DOHH2 (cell line): ENCODE measurements around the gene PEX5L.
A peak's percentile ranks its signal among the peaks of the same experiment; 100 is the strongest.

Source experiments
- H3F3A ChIP-seq: fragments of 200-600 bp; sonication (generic), shearing (Covaris generic); 2 replicates; pipeline ENCODE4 v1.6.0; 2016; ENCODE audit warnings: antibody characterized with exemption, mild to moderate bottlenecking; ENCODE audit not compliant: control insufficient read depth, insufficient read depth
- H3K27ac ChIP-seq: fragments of 200-600 bp; sonication (generic); 2 replicates; pipeline ENCODE4 v1.5.1; 2014; ENCODE audit warnings: low read depth, mild to moderate bottlenecking, low read length, moderate library complexity
- H3K27me3 ChIP-seq: fragments of 200-600 bp; sonication (generic); 2 replicates; pipeline ENCODE4 v1.6.1; 2014; ENCODE audit warnings: mild to moderate bottlenecking, low read length, mixed read lengths; ENCODE audit not compliant: control insufficient read depth
- H3K36me3 ChIP-seq: fragments of 200-600 bp; sonication (generic); 2 replicates; pipeline ENCODE4 v1.6.1; 2014; ENCODE audit warnings: mild to moderate bottlenecking, low read length, moderate library complexity, mixed read lengths; ENCODE audit not compliant: control insufficient read depth
- H3K4me1 ChIP-seq: fragments of 200-600 bp; sonication (generic); 2 replicates; pipeline ENCODE4 v1.6.1; 2014; ENCODE audit warnings: mild to moderate bottlenecking, low read length, mixed read lengths; ENCODE audit not compliant: control insufficient read depth
- H3K4me2 ChIP-seq: fragments of 200-600 bp; sonication (generic); 2 replicates; pipeline ENCODE4 v1.6.0; 2014; ENCODE audit warnings: mild to moderate bottlenecking, low read length, moderate library complexity
- H3K4me3 ChIP-seq: fragments of 200-600 bp; sonication (generic); 2 replicates; pipeline ENCODE4 v1.5.1; 2014; ENCODE audit warnings: mild to moderate bottlenecking, low read length, mixed read lengths
- H3K79me2 ChIP-seq: fragments of 200-600 bp; sonication (generic); 2 replicates; pipeline ENCODE4 v1.6.1; 2014; ENCODE audit warnings: mild to moderate bottlenecking, low read length, mixed read lengths; ENCODE audit not compliant: control insufficient read depth
- H3K9me2 ChIP-seq: fragments of 200-600 bp; sonication (generic); replicated peaks from 2 replicates; pipeline ENCODE4 v1.6.1; 2014; ENCODE audit warnings: mild to moderate bottlenecking, low read length, mixed read lengths; ENCODE audit not compliant: control insufficient read depth
- H3K9me3 ChIP-seq: fragments of 200-600 bp; sonication (generic); 2 replicates; pipeline ENCODE4 v1.6.1; 2014; ENCODE audit warnings: antibody characterized with exemption, low read length, mixed read lengths; ENCODE audit not compliant: control insufficient read depth, insufficient read depth
- H4K20me1 ChIP-seq: fragments of 200-600 bp; sonication (generic); 2 replicates; pipeline ENCODE4 v1.6.0; 2014; ENCODE audit warnings: low read depth, mild to moderate bottlenecking, antibody characterized with exemption, low read length, moderate library complexity; ENCODE audit not compliant: control insufficient read depth, insufficient read depth
- EZH2phosphoT487 ChIP-seq: fragments of 200-600 bp; sonication (generic); IDR thresholded peaks from 2 replicates; pipeline ENCODE4 v1.6.1; 2017; ENCODE audit warnings: borderline replicate concordance, mild to moderate bottlenecking, antibody characterized with exemption, low read length, moderate library complexity, mixed read lengths
- TF ChIP-seq, protein P1 (sequence below): fragments of 200-600 bp; sonication (generic); IDR thresholded peaks from one replicate; pipeline ENCODE4 v1.5.1; 2014; ENCODE audit warnings: antibody characterized with exemption, mild to moderate bottlenecking, low read depth, low read length; ENCODE audit not compliant: poor library complexity, severe bottlenecking

PEX5L gene, protein sequence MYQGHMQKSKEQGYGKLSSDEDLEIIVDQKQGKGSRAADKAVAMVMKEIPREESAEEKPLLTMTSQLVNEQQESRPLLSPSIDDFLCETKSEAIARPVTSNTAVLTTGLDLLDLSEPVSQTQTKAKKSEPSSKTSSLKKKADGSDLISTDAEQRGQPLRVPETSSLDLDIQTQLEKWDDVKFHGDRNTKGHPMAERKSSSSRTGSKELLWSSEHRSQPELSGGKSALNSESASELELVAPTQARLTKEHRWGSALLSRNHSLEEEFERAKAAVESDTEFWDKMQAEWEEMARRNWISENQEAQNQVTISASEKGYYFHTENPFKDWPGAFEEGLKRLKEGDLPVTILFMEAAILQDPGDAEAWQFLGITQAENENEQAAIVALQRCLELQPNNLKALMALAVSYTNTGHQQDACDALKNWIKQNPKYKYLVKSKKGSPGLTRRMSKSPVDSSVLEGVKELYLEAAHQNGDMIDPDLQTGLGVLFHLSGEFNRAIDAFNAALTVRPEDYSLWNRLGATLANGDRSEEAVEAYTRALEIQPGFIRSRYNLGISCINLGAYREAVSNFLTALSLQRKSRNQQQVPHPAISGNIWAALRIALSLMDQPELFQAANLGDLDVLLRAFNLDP

DNA sequence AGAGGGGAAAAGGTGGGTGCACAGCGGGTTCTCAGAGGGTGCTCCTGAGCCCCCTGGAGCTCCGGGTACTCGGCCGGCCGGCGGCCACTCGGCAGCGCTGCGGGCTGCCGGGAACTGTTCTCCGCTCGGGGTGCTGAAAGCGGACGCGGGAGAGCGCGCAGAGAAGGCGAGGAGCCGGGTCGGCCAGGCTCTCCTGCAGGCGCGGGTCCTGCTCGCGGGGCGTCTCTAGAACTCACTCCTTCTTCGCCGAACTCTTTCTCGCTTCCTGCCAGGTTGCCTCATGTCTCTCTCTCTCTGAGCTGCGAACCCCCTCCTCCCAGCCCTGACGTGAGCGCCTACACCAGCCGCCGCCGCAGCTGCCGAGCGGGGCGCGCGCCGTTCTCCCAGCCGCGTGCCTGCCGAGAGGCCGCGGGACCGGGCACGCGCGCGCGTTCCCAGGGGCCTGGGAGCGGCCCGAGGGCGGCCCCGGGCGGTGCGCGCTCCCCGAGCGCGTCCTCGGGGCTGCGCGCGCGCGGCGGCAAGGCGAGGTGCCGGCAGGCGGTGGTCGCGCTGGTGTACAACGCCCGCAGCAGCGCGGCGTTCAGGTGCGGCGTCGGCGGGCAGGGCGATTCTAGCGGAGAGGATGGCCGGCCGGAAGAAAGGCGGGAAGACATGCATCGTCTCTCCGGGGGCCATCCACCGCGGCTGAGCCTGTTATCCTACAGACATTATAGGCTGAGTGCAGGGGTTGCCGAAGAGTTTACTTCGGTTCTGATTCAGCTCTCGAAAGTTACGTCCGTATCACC is at the start of gene PEX5L:
Gene PEX5L, minus strand, starts transcription at position 267 of the 785 bp plus-strand sequence. CDS start 338 bp downstream, outside the sequence.
- Histone ChIP-seq H3K36me3 (no peaks in the 10 kb centered on the region), H3K4me1 (no peaks in the 10 kb centered on the region), H3K27ac (no peak within 1 kb of the TSS), H3K4me2 (no peak within 1 kb of the TSS), H3K79me2 (no peaks in the 10 kb centered on the region), H3K4me3 (no peak within 1 kb of the TSS), H4K20me1 (no peaks in the 10 kb centered on the region), H3K27me3 (no peaks in the 10 kb centered on the region; the same call in 1 of the 2 replicates), H3F3A (no peaks in the 10 kb centered on the region), H3K9me2 (no peaks in the 10 kb centered on the region), H3K9me3 (no peaks in the 10 kb centered on the region)
- no peak for TF ChIP-seq EZH2phosphoT487
- TF ChIP-seq, protein P1, sequence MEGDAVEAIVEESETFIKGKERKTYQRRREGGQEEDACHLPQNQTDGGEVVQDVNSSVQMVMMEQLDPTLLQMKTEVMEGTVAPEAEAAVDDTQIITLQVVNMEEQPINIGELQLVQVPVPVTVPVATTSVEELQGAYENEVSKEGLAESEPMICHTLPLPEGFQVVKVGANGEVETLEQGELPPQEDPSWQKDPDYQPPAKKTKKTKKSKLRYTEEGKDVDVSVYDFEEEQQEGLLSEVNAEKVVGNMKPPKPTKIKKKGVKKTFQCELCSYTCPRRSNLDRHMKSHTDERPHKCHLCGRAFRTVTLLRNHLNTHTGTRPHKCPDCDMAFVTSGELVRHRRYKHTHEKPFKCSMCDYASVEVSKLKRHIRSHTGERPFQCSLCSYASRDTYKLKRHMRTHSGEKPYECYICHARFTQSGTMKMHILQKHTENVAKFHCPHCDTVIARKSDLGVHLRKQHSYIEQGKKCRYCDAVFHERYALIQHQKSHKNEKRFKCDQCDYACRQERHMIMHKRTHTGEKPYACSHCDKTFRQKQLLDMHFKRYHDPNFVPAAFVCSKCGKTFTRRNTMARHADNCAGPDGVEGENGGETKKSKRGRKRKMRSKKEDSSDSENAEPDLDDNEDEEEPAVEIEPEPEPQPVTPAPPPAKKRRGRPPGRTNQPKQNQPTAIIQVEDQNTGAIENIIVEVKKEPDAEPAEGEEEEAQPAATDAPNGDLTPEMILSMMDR, result no peak

DNA sequence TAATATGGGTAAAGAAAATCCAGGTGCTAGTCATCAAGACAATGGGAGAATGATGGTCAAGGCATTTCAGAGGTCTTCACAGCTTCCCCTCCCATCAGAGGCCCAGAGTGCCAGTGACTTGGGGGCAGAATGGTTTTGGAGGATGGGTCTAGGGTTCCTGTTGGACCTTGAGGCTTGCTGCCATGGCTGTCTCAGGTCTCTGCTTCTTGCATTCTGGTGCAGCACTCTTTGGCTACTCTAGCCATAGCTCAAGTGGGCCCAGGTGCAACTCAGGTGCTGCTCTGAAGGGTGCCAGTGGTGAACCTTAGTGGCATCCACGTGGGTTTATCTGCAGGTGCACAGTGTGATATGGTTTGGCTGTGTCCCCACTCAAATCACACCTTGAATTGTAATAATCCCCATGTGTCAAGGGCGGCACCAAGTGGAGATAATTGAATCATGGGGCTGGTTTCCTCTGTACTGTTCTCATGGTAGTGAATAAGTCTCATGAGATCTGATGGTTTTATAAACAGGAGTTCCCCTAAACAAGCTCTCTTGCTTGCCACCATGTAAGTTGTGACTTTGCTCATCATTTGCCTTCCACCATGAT is 48.5 kb upstream of the PEX5L start:
- H3K9me3 ChIP-seq, result no peaks in the 10 kb centered on the region
- no peaks in the 10 kb centered on the region for H3K36me3 ChIP-seq
- H3K9me2 ChIP-seq, result no peaks in the 10 kb centered on the region
- no peak for TF ChIP-seq EZH2phosphoT487
- TF ChIP-seq, protein P1, result peak; percentile 42
- no peaks in the 10 kb centered on the region for H3K27me3 ChIP-seq
- no peak overlapping the region for H3K27ac ChIP-seq
- no peak overlapping the region for H3K4me2 ChIP-seq
- H3F3A ChIP-seq, result no peaks in the 10 kb centered on the region
- H4K20me1 ChIP-seq, result no peaks in the 10 kb centered on the region
- no peaks in the 10 kb centered on the region for H3K4me1 ChIP-seq
- H3K79me2 ChIP-seq, result no peaks in the 10 kb centered on the region
- no peak overlapping the region for H3K4me3 ChIP-seq

DNA sequence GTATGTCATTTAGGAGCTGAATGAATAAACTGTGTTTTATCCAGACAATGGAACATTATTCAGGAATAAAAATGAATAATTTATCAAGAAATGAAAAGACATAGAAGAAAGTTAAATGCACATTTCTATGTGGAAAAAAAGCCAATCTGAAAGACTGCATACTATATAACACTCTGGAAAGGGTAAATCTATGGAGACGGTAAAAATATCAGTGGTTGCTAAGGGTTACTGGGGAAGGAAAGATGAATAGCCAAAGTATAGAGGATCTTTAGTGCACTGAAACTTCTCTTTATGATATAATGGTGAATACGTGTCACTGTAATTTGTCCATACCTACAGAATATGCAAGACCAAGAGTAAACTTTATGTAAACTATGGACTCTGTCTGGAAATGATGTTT is 46.0 kb upstream of the PEX5L start:
- no peaks in the 10 kb centered on the region for H3F3A ChIP-seq
- H3K4me2 ChIP-seq, result no peak overlapping the region
- no peak overlapping the region for H3K4me3 ChIP-seq
- no peaks in the 10 kb centered on the region for H3K79me2 ChIP-seq
- no peak overlapping the region for H3K27ac ChIP-seq
- TF ChIP-seq EZH2phosphoT487, result no peak
- TF ChIP-seq, protein P1, result no peak
- H3K9me2 ChIP-seq, result no peaks in the 10 kb centered on the region
- H4K20me1 ChIP-seq, result no peaks in the 10 kb centered on the region
- no peaks in the 10 kb centered on the region for H3K4me1 ChIP-seq
- H3K27me3 ChIP-seq, result no peaks in the 10 kb centered on the region
- no peaks in the 10 kb centered on the region for H3K36me3 ChIP-seq
- no peaks in the 10 kb centered on the region for H3K9me3 ChIP-seq
